SK-N-SH treated with all-trans-retinoic acid at 6 μM for 48 hours (cell line): ENCODE data around the gene APRT.

Experiments used
- ATAC-seq: fragments of 200-7000 bp; cut with Tn5 transposase; 3 replicates; pipeline ENCODE4 v1.9.1; 2020; ENCODE audit warnings: mild to moderate bottlenecking, moderate library complexity
- ARNTL ChIP-seq: fragments of 450-650 bp; formaldehyde crosslinking; IDR thresholded peaks from 2 replicates; pipeline ENCODE4 v1.5.0; 2020; ENCODE audit warnings: low read depth, mild to moderate bottlenecking, moderate library complexity, borderline replicate concordance
- BACH2 ChIP-seq: fragments of 250-450 bp; sonication (Bioruptor Pico); IDR thresholded peaks from 2 replicates; pipeline ENCODE4 v1.9.0; 2021; ENCODE audit warnings: mild to moderate bottlenecking, borderline replicate concordance
- CSDC2 ChIP-seq: fragments of 250-450 bp; sonication (Bioruptor Pico); IDR thresholded peaks from 2 replicates; pipeline ENCODE4 v1.5.0; 2020; ENCODE audit warnings: mild to moderate bottlenecking, moderate library complexity
- ESRRG ChIP-seq: fragments of 250-450 bp; sonication (Bioruptor Pico); IDR thresholded peaks from 2 replicates; pipeline ENCODE4 v1.6.1; 2021; ENCODE audit warnings: mild to moderate bottlenecking
- GLIS3 ChIP-seq: fragments of 250-450 bp; sonication (Bioruptor Pico); IDR thresholded peaks from 2 replicates; pipeline ENCODE4 v1.5.0; 2020; ENCODE audit warnings: mild to moderate bottlenecking, moderate library complexity
- ISL1 ChIP-seq: fragments of 250-450 bp; sonication (Bioruptor Pico); IDR thresholded peaks from 2 replicates; pipeline ENCODE4 v2.1.2; 2022; ENCODE audit warnings: mild to moderate bottlenecking, moderate library complexity
- OSR1 ChIP-seq: fragments of 250-450 bp; sonication (Bioruptor Pico); IDR thresholded peaks from 2 replicates; pipeline ENCODE4 v1.8.0; 2022; ENCODE audit warnings: moderate library complexity, mild to moderate bottlenecking, inconsistent platforms
- PPARA ChIP-seq: fragments of 250-450 bp; sonication (Bioruptor Pico); IDR thresholded peaks from 2 replicates; pipeline ENCODE4 v1.5.0; 2020; ENCODE audit warnings: mild to moderate bottlenecking, borderline replicate concordance
- RARB ChIP-seq: fragments of 250-450 bp; sonication (Bioruptor Pico); IDR thresholded peaks from 2 replicates; pipeline ENCODE4 v1.8.0; 2021; ENCODE audit warnings: mild to moderate bottlenecking, moderate library complexity
- SNAI2 ChIP-seq: fragments of 250-450 bp; sonication (Bioruptor Pico); IDR thresholded peaks from 2 replicates; pipeline ENCODE4 v1.5.0; 2020; ENCODE audit warnings: mild to moderate bottlenecking, moderate library complexity
- TCF4 ChIP-seq: fragments of 250-450 bp; sonication (Bioruptor Pico); IDR thresholded peaks from 2 replicates; pipeline ENCODE4 v1.8.0; 2021; ENCODE audit warnings: mild to moderate bottlenecking, moderate library complexity, borderline replicate concordance
- TOX ChIP-seq: fragments of 250-450 bp; sonication (Bioruptor Pico); IDR thresholded peaks from 2 replicates; pipeline ENCODE4 v1.8.0; 2021; ENCODE audit warnings: mild to moderate bottlenecking, moderate library complexity, borderline replicate concordance
- ZC3H10 ChIP-seq: fragments of 250-450 bp; sonication (Bioruptor Pico); IDR thresholded peaks from 2 replicates; pipeline ENCODE4 v1.5.1; 2021; ENCODE audit warnings: mild to moderate bottlenecking, moderate library complexity
- ZFP3 ChIP-seq: fragments of 250-450 bp; sonication (Bioruptor Pico); IDR thresholded peaks from 2 replicates; pipeline ENCODE4 v1.5.0; 2020; ENCODE audit warnings: mild to moderate bottlenecking, moderate library complexity
- ZNF565 ChIP-seq: fragments of 450-650 bp; formaldehyde crosslinking; conservative IDR thresholded peaks from 2 replicates; pipeline ENCODE4 v1.5.0; 2020; ENCODE audit warnings: low read depth, mild to moderate bottlenecking, moderate library complexity
- ZNF70 ChIP-seq: fragments of 450-650 bp; formaldehyde crosslinking; IDR thresholded peaks from 2 replicates; pipeline ENCODE4 v1.5.0; 2020; ENCODE audit warnings: mild to moderate bottlenecking, moderate library complexity
- ZNF8 ChIP-seq: fragments of 450-650 bp; formaldehyde crosslinking; IDR thresholded peaks from 2 replicates; pipeline ENCODE4 v1.5.0; 2020; ENCODE audit warnings: mild to moderate bottlenecking, moderate library complexity
- TF ChIP-seq, protein P1 (sequence below): fragments of 250-450 bp; sonication (Bioruptor Pico); IDR thresholded peaks from 2 replicates; pipeline ENCODE4 v1.5.1; 2020; ENCODE audit warnings: low read depth, mild to moderate bottlenecking, moderate library complexity
- TF ChIP-seq, protein P2 (sequence below): fragments of 250-450 bp; sonication (Bioruptor Pico); IDR thresholded peaks from 2 replicates; pipeline ENCODE4 v1.8.0; 2021; ENCODE audit warnings: low read depth, mild to moderate bottlenecking, moderate library complexity, borderline replicate concordance
- TF ChIP-seq, protein P3 (sequence below): fragments of 250-450 bp; sonication (Bioruptor Pico); IDR thresholded peaks from 2 replicates; pipeline ENCODE4 v1.5.0; 2020; ENCODE audit warnings: mild to moderate bottlenecking, moderate library complexity
- TF ChIP-seq, protein P4 (sequence below): fragments of 250-450 bp; sonication (Bioruptor Pico); IDR thresholded peaks from 2 replicates; pipeline ENCODE4 v1.8.0; 2020; ENCODE audit warnings: mild to moderate bottlenecking, moderate library complexity, borderline replicate concordance
- TF ChIP-seq, protein P5 (sequence below): fragments of 250-450 bp; sonication (Bioruptor Pico); IDR thresholded peaks from 2 replicates; pipeline ENCODE4 v1.5.1; 2021; ENCODE audit warnings: mild to moderate bottlenecking, moderate library complexity

APRT gene

DNA sequence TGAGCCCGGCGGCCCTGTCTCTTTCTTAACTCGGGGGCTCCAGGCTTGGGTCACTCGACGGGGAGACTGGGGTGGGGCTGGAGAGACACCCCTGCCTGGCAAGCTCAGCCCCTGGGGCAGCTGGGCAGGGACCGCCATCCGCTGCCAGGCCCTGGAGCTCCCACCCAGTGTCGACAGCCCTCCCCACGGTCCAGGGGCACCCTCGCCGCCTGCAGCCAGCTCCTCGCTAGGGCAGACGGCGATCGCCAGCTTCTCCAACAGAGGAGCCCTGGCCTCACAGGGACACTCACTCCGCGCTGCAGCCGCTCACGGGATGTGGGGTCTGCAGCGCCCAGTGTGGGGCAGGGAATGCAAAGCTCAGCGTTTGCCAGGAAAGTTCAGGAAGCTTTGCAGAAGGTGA, 16.0 kb upstream of the APRT start:
- no peak for ATAC-seq
- TF ChIP-seq ZNF70 (CRISPR knock-in tag) (no peak), BACH2 (CRISPR knock-in tag) (no peak), TOX (CRISPR knock-in tag) (no peak), ESRRG (CRISPR knock-in tag) (no peak), ZFP3 (CRISPR knock-in tag) (no peak), PPARA (CRISPR knock-in tag) (no peak)
- TF ChIP-seq, protein P1, sequence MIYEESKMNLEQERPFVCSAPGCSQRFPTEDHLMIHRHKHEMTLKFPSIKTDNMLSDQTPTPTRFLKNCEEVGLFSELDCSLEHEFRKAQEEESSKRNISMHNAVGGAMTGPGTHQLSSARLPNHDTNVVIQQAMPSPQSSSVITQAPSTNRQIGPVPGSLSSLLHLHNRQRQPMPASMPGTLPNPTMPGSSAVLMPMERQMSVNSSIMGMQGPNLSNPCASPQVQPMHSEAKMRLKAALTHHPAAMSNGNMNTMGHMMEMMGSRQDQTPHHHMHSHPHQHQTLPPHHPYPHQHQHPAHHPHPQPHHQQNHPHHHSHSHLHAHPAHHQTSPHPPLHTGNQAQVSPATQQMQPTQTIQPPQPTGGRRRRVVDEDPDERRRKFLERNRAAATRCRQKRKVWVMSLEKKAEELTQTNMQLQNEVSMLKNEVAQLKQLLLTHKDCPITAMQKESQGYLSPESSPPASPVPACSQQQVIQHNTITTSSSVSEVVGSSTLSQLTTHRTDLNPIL (CRISPR knock-in tag) = no peak
- TF ChIP-seq, protein P2, sequence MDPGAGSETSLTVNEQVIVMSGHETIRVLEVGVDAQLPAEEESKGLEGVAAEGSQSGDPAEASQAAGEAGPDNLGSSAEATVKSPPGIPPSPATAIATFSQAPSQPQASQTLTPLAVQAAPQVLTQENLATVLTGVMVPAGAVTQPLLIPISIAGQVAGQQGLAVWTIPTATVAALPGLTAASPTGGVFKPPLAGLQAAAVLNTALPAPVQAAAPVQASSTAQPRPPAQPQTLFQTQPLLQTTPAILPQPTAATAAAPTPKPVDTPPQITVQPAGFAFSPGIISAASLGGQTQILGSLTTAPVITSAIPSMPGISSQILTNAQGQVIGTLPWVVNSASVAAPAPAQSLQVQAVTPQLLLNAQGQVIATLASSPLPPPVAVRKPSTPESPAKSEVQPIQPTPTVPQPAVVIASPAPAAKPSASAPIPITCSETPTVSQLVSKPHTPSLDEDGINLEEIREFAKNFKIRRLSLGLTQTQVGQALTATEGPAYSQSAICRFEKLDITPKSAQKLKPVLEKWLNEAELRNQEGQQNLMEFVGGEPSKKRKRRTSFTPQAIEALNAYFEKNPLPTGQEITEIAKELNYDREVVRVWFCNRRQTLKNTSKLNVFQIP (CRISPR knock-in tag) = no peak
- TF ChIP-seq, protein P3, sequence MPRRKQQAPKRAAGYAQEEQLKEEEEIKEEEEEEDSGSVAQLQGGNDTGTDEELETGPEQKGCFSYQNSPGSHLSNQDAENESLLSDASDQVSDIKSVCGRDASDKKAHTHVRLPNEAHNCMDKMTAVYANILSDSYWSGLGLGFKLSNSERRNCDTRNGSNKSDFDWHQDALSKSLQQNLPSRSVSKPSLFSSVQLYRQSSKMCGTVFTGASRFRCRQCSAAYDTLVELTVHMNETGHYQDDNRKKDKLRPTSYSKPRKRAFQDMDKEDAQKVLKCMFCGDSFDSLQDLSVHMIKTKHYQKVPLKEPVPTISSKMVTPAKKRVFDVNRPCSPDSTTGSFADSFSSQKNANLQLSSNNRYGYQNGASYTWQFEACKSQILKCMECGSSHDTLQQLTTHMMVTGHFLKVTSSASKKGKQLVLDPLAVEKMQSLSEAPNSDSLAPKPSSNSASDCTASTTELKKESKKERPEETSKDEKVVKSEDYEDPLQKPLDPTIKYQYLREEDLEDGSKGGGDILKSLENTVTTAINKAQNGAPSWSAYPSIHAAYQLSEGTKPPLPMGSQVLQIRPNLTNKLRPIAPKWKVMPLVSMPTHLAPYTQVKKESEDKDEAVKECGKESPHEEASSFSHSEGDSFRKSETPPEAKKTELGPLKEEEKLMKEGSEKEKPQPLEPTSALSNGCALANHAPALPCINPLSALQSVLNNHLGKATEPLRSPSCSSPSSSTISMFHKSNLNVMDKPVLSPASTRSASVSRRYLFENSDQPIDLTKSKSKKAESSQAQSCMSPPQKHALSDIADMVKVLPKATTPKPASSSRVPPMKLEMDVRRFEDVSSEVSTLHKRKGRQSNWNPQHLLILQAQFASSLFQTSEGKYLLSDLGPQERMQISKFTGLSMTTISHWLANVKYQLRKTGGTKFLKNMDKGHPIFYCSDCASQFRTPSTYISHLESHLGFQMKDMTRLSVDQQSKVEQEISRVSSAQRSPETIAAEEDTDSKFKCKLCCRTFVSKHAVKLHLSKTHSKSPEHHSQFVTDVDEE (CRISPR knock-in tag) = no peak

DNA sequence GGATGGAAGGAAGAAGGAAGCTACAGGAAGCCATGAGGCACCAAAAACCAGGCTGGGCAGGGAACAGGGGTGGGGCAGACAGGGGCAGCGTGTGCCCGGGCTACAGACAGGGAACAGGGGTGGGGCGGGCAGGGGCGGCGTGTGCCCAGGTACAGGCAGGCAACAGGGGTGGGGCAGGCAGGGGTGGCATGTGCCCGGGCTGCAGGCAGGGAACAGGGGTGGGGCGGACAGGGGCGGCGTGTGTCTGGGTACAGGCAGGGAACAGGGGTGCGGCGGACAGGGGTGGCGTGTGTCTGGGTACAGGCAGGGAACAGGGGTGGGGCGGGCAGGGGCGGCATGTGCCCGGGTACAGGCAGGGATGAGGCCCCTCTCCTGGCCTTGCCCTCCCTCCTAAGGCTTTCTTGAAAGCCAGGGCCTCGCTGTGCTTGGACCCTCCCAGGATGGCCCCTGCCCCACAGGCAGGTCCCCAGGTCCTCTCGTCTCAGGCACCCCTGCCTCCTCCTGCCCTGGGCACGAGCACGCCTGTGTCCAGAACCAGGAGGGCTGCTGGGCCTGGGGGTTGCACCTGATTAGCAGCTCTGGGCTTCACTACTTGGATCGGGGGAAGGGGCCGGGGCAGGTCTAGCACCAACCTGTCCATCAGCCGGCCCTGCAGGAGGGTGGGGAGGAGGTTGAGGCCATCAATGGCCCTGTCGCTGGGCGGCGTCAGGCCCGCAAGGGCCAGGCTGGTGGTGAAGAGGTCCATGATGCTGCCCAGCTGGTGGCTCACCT, 14.5 kb upstream of the APRT start:
- TF ChIP-seq, protein P4, sequence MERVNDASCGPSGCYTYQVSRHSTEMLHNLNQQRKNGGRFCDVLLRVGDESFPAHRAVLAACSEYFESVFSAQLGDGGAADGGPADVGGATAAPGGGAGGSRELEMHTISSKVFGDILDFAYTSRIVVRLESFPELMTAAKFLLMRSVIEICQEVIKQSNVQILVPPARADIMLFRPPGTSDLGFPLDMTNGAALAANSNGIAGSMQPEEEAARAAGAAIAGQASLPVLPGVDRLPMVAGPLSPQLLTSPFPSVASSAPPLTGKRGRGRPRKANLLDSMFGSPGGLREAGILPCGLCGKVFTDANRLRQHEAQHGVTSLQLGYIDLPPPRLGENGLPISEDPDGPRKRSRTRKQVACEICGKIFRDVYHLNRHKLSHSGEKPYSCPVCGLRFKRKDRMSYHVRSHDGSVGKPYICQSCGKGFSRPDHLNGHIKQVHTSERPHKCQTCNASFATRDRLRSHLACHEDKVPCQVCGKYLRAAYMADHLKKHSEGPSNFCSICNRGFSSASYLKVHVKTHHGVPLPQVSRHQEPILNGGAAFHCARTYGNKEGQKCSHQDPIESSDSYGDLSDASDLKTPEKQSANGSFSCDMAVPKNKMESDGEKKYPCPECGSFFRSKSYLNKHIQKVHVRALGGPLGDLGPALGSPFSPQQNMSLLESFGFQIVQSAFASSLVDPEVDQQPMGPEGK (CRISPR knock-in tag) = no peak
- TF ChIP-seq PPARA (CRISPR knock-in tag) (no peak), ISL1 (CRISPR knock-in tag) (no peak), RARB (CRISPR knock-in tag) (no peak)
- ATAC-seq = no peak

DNA sequence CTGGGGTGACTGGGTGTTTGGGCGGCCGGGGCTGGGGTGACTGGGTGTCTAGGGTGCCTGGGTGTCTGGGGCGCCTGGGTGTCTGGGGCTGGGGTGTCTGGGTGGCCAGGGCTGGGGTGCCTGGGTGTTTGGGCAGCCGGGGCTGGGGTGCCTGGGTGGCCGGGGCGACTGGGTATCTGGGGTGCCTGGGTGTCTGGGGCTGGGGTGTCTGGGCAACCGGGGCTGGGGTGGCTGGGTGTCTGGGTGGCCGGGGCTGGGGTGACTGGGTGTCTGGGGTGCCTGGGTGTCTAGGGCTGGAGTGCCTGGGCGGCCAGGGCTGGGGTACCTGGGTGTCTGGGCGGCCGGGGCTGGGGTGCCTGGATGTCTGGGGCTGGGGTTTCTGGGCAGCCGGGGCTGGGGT, 13.4 kb upstream of the APRT start:
- no peak for ATAC-seq

More for the DNA sequence above, 13.4 kb upstream of the APRT start:
- TF ChIP-seq, protein P1 (CRISPR knock-in tag) = no peak
- TF ChIP-seq ISL1 (CRISPR knock-in tag) (no peak), BACH2 (CRISPR knock-in tag) (no peak), ZNF565 (CRISPR knock-in tag) (no peak), SNAI2 (CRISPR knock-in tag) (no peak), ARNTL (CRISPR knock-in tag) (no peak), GLIS3 (CRISPR knock-in tag) (no peak), ZC3H10 (CRISPR knock-in tag) (no peak), OSR1 (CRISPR knock-in tag) (no peak), TCF4 (CRISPR knock-in tag) (no peak), ESRRG (CRISPR knock-in tag) (no peak), ZNF8 (no peak), ZNF70 (CRISPR knock-in tag) (no peak), CSDC2 (CRISPR knock-in tag) (no peak), PPARA (CRISPR knock-in tag) (no peak)
- TF ChIP-seq, protein P2 (CRISPR knock-in tag) = no peak
- TF ChIP-seq, protein P5, sequence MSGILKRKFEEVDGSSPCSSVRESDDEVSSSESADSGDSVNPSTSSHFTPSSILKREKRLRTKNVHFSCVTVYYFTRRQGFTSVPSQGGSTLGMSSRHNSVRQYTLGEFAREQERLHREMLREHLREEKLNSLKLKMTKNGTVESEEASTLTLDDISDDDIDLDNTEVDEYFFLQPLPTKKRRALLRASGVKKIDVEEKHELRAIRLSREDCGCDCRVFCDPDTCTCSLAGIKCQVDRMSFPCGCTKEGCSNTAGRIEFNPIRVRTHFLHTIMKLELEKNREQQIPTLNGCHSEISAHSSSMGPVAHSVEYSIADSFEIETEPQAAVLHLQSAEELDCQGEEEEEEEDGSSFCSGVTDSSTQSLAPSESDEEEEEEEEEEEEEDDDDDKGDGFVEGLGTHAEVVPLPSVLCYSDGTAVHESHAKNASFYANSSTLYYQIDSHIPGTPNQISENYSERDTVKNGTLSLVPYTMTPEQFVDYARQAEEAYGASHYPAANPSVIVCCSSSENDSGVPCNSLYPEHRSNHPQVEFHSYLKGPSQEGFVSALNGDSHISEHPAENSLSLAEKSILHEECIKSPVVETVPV (CRISPR knock-in tag) = no peak
- TF ChIP-seq, all 23 proteins: peak for 0
